Measurements from ENCODE around the gene WWOX.

The WWOX gene

DNA sequence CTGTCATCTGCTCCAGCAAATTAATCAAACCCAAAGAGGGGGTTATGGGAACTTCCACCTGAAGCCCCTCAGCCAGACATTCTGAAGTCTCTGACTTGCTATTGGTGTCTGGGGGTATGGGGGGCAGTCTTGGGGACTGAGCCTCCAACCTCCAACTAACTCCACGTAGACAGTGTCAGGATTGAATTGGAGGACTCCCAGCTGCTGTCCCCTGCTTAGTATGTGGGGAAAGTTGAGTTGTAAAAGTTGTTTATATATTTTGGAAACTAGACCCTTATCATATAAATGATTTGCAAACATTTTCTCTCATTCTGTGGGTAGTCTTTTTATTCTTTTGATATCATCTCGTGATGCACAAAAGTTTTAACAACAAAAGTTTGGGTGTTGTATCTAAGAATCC, 689.2 kb downstream of the WWOX start:
- no peak for DNase-seq

DNA sequence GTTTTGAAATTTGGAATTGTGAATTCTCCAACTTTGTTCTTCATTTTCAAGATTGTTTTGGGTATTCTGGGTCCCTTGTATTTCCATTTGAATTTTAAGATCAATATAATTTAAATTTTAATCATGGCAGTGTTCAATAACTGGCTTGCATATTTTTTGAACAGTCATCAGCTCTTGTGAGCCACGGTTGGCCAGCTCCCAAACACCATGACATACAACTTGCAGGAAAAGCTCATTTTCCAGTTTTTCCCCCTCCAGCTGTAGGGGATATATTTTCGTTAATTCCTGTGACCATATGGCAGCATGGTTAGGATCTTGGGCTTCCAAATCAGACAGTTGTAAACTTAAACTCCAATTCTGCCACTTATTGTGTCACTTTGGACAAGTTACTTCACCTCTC, 690.1 kb downstream of the WWOX start:
- DNase-seq, result no peak

DNA sequence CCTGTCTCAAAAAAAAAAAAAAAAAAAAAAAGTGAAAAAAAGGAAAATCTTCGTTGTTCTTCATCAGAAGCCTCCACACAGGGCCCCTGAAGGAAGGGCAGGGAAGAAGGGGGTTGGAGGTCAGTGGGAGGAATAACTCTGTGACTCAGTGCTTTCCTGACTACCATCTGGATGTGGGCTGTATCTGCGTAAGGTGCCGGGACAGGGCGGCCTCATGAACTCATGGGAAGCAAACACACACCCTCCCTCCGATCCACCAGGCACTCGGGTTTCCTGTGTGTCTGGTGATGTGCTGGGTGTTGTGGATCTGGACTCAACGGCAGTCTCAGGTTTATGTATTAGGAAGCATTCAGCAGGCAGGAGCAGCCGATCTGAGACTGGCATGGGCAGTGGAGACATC, 691.6 kb downstream of the WWOX start:
- DNase-seq, result no peak

DNA sequence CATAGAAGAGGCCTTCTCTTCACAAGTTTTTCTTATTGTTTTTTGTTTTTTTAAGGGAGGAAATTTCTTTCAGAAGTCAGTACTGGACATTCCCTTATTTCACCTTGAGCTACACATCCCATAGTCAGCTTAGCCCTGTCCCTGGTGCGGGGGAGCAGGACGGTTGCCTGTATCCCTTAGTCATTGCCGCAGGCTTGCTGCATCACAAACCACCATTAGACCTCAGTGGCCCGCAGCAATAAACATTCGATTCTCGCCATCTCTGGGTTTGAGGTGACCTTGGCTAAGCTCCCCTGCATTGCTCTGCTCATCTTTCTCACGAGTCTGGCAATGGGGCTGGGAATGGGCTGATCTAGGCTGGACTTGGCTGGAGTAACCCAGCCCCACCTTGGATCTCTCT, 692.5 kb downstream of the WWOX start:
- no peak for DNase-seq

DNA sequence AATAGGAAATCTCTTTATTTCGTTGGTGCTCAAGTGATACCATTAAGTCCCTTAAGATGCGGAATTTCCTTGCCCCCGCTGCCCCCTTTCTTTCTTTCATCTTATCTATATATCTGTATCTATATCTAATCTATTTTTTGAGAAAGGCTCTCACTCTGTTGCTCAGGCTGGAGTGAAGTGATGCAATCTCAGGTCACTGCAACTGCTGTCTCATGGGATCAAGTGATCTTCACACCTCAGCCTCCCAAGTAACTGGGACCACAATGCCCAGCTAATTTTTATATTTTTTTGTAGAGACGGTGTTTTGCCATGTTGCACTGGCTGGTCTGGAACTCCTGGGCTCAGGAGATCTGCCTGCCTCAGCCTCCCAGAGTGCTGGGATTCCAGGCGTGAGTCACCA, 693.5 kb downstream of the WWOX start:
- no peak for DNase-seq

DNA sequence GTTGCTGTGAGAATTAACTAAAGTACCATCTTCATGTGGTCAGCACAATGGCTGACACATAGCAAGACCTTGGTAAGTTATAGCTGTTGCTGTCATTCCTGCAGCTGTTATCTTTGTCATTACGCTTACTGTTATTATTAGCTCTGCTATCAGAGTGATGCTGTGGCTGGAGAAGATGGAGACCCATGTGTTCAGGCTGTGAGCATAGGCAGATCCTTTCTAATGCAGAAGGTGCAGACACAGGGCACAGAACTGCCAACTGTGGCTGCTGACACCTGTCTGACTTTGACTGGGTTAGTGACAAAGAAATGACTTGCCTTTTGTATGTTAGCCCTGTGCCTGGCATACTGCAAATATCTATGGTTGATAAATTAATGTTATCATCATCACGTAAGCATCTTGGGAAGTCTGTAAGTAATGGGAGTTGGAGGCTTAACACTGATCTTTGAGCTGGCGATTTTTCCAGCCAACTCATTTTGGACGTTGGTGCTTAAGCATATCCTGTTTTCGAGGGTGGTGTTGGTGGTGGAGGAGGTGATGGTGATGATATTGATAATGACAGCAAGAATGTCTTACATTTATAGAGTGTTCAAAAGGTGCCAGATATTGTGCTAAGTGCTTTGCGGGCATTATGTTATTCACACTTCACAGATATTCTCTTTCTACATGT, 695.3 kb downstream of the WWOX start:
- no peak for DNase-seq

DNA sequence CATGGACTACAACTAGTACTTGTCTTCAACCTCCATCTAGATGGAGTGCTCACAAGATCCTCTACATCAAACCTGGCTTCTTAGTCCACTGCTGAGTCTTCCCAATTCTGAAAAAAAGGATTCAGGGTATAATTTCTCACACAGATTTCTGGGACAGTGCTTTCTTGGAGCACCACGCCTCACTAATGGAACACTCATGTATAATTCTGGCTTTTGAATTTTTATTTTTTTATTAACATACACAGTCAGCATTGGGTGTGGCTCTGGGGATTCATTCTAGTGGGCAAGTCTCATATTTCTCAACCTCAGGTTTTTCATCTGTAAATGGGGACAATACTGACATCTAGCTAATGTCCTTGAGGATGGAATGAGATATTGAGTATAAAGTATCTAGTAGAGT, 696.0 kb downstream of the WWOX start:
- no peak for DNase-seq

DNA sequence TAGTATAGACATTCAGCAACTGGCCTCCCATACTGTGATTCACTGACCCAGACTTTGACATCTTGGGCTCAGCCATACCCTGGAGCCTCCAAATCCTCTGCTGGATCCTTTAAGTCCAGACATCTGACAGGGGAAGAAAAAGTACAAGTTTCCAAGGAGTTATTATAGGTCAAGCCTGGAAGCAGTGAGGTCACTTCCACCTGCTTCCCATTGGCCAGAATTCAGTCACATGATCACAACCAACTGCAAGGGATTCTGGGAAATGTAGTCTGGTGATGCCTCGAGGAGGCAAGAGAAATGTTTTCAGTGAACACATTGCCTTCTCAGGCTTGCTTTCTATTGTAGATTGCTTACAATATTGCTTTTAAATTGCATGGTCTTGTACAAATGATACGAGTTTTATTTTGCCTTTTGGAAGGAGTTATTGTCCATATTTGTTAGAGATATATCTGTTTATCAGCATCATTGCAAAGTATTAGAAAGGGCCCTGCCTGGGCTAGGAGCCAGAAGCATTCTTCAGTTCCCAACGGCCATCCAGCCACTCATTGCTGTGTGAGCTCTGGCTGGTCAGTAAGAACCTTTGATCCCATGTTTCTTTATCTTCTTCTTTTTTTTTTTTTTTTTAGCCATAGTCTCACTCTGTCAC, 696.9 kb downstream of the WWOX start:
- DNase-seq, result no peak

DNA sequence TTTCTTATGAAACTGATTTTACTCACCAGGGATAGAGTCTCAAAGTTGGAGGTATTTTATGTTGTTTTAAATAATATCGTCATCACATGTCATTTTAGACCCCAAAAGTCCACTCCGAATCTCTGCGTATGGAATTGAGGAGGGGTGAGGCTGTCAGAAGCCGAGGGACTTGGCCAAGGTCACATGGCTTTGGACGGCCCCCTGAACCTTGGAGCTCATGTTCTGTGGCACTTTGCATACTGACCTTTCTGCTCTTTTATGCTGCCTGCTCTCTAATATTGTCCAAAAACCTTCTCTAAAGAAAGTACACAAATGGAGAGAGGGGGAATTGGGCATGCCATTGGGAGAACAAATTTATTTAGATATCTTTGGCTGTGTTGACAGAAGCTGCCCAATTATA, 700.0 kb downstream of the WWOX start:
- DNase-seq, result no peak

DNA sequence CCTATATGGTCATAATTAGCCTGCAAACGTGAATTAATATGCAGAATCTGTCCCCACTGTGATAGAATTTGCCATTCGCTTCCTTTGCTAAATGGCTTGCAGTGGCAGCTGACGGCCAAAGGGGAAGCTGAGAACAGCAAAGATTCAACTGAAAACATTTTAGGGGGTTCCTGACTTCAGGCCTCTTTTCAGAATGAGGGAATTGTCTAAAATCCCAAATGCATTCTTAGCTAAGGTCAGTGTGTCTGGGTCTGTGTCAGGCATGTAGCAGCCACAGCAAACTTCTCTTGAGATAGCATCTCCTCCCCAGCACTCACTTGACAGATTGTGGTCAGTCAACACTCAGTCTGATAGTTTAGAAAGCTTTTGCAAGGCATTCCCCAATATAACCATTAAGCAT, 701.1 kb downstream of the WWOX start:
- no peak for DNase-seq

DNA sequence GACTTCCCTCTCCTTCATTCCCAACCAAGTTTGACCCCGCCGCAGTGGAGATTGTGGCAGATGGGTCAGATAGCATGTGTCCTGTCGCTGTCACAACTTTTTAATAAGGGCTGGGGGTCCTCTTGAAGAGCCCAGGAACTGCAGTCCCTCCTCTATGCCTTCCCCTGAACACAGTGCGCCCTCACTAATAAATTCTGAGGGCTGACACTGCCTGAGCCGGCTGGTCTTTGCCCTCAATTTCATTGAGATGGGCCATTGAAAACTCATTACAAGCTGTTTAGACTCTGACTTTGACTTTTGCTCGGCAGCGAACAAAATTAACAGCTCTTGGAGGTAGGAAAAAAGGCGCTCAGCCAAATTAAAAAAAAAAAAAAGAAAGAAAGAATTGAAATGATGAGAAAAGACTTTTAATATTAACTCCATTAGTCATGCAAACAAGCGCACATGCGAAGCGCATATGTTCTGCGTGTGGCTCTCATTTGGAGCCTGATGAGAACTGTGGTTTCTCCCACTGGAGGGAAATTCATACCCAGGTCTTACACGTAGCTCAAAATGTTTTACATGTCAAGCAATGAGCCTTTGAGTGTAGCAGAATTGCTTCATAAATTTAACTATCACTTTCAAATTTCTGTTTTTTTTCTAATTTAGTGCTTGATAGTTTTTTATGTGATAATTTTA, 704.7 kb downstream of the WWOX start:
- no peak for DNase-seq

DNA sequence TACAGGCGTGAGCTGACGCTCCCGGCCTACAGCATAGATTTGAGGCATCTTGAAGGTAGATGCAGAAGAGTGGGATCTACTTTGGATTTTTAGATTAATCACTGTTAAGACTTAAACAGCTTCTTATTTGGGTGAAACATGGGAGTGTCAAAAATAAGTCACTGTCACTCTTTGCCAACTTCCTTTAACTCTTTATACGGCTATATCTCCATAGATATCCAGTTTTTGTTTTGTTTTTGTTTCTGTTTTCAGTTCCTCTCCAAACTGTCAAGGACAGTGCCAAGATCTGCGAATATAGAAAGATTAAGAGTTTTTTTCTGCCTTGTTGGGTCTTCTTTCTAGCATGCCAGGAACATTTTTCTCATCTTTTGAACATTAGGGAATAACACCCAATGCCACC, 706.1 kb downstream of the WWOX start:
- no peak for DNase-seq

DNA sequence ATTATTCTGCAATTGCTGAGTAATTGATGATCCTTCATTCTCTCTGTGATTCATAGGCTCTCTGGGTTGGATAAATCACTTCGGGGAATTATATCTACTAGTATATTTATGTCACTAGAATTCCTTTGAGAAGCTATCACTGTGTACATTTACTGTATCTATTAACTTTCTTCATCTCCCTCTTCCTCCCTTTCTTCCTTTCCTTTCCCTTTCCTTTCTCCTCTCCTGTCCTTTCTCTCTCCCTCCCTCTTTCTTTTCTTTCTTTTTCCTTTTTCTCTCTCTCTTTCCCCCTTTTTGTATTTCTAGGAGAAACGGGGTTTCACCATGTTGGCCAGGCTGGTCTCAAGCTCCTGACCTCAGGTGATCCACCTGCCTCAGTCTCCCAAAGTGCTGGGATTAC, 711.8 kb downstream of the WWOX start:
- no peak for DNase-seq

DNA sequence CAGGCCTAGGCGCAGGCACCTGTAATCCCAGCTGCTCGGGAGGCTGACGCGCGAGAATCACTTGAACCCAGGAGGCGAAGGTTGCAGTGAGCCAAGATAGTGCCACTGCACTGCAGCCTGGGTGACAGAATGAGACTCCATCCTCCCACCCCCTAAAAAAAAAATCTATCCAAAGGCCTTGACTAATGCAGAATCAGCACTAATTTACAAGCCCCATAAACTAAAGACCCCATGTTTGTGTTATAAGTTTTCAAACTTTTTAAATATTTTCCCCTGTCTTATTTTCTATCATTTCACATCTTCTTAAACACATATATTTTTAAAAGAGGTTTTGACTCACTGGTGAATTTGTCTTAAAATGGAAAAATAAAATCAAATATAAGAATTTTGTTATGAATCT, 713.1 kb downstream of the WWOX start:
- DNase-seq, result no peak

DNA sequence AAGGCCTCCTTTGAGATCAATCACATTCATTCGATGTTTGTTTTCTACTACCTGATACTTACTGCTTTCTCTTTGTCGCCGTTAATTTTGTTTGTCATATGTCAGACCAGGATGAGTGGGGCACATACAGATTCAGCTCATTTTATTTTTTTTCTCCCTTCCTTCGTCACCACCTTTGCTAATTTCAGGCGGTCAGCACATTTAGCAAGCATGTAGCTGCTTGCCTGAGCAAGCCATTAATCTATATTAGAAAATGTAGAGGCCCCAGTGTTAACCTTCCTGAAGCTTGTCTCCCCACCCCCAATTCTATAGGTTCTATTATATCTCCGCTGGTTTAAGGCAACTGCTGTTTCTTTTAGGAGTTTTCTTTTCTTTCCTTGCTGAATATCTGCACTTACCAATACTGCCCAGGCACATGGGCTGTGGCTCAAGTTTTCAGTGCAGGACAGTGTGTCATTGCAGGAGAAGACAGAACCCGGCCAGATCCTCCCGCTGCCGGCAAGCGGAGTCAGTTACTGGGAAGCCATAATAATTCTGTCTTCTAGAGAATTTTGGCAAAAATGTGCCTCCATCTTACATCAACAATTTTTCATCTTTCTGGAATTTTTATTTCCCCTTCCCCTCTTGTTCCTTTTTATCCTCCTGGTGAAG, 714.3 kb downstream of the WWOX start:
- no peak for DNase-seq

DNA sequence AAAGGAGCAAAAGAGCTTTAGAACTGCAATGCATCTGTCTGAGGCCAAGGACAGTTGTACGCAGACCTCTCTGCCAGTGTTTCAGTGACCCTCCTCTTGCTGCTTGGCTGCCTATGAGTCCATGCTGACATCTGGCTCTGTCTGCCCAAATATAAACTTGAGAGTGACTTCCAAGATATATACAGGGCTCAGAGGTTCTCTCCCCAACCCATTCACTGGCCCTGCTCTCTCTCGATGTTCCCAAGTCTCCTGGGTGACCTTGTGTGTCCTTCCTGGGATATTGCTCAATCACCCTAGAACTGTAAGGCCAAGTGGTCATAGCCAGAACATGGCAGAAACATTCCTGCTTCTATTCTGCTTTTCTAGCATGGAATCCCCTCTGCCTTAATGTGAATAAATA, 716.3 kb downstream of the WWOX start:
- no peak for DNase-seq

DNA sequence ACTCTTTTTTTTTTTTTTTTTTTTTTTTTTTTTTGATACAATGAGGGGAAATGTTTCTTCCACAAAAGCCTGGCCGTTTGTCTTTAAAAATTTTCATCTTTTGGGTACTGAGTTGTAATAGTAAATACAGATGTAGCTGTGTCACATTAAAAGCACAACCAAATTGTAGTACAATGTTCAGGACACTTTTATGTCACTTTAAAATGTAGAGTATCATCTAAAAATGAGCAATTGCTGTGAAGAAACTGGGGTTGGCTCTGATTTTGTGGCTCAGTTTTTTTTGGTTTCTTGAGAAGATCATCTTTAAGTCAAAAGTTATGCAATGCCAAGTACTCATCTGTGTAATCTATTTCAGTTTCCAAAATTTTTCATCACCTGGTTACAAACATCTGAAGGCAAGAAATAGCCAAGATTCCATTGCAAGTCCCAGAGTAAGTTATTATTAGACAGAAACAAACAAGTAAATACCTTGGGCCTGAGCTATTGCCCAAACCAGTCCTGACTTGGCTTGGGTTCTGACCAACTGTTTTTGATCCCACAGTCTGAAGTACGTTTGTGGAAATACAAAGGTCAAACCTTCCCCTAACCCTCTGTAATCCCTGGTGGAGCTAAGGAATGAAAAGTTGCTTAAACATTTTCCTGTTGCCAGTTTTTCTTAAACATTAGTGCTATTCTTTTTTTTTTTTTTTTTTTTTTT, 717.2 kb downstream of the WWOX start:
- DNase-seq, result no peak

DNA sequence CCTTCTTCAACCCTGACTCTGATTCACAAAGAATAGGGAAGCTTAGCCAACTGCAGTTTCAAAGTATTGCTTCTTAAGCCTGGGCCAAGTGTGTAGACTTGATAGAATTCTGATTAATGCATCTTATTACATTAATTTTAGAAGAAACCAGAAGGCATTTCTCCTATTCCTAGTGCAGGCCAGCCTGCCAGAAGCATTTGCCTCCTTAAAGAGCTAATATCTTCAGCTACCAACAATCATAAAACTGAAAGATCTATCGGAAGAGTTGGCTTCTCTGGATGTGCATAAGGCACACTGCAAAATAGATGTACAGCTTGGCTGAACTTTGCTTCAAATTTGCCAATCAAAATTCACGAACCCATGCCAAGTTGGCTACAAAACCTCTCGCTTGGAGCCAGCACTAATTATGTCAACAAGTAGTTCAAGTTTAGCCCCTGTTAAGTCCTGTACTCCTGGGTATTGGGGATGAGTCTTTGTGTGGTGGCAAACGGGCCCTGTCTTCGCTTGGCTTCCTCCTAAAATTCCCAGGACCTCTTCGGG, 717.8 kb downstream of the WWOX start:
- DNase-seq, result no peak

DNA sequence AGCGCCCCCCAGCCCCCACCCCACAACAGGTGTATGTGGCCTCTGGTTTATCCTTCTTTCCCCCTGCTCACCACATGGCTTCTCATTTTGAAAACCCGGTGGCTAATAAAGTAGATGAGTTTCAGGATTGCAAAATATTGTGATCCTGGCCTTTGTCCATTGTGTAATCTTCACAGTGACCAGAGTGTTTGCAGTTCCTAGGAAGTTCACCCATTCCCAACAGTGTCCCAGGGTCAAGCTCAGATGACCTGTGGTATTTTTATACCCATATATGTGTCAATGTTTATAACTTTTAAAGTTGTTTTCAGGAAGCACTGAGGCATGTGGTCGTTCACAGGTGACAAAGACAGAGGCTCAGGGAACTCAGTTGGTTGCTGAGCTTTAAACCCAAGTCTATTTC, 721.9 kb downstream of the WWOX start:
- DNase-seq, result no peak

DNA sequence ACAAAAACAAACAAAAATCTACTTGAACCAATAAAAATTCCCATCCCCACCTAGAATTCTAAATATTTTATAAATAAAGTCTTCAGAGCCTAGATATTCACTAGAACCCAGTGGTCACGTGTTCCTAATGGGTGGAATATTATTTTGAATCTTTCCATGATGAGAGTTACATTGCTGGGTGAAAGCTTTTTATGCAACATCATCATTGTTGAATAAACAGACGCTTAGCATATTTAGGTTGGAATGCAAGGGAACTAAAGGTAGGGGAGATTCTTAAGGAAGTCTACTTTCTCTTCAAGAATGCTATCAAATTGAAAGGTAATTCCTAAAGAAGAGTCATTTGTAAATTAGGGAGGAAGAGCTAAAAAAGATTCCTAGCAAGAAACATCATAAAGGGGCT, 723.1 kb downstream of the WWOX start:
- DNase-seq, result no peak

DNA sequence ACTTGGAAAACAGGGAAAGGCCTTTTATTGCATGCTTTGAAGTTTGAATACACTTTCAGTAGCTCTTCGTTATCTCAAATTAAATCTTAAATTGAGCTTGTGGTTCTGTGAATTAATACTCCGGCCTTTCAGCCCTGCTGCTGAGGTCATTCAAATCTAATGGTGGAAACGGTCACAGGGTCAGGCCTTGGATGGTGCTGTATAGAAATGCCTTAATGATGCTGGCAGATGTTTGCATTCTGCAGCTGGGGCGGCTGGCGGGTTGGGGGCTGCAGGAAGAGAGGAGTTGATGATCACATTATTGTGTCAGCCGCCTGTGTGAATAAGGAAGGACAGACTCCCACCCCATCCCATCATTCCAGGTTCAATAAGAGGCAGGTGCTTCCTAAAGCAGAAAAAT, 723.6 kb downstream of the WWOX start:
- no peak for DNase-seq

DNA sequence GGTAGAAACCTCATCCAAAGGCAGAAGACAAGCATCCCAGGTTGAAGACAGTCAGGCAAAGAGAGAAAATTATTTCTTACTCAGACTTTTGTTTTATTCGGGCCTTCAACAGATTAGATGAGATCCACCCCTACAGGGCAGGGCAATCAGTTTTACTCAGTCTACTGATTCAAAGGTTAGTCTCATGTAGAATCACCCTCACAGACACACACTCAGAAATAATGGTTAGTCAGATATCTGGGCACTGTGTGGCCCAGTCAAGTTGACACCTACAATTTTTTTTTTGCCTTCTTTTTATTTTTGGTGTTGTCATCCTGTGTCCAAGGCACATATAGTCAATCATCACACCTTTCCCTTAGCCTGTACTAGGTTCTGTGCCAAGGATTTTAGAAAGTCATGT, 729.8 kb downstream of the WWOX start:
- DNase-seq, result no peak

DNA sequence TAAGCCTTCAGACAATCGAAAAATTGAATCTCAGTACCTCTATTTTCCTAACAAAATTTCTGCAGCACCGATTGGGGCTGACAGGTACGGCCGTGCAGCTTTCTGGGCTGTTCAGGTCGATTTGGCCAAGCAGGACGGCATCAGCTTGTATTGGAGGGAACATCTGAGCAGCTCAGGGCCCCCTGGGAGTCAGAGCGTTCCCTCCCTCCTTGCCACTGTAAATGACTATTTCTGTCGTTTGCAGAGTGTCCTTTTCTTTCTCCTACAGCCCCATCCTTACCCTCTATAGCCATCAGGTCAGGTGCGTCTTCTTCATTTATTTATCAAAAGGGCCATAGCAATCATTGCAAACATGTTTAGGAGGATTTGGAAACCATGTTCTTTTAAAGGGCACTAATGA, 731.1 kb downstream of the WWOX start:
- no peak for DNase-seq

Measured in stimulated activated naive CD4-positive, alpha-beta T cell (primary cell).